ENCODE results near the gene GPR68. TPM values are rescaled to one million over a fixed set of nuclear protein-coding genes. Genes with fewer than 3 reads are reported as not detected.
"Not testable (repeated sequence)": the region's sequence is repeated elsewhere in the genome, so short reads cannot be mapped to it uniquely, and the experiment has no call there.

The GPR68 gene
- total RNA-seq, 3 donors from 2014 or later, result 4.1 to 6.1 (median 6.0) TPM

DNA sequence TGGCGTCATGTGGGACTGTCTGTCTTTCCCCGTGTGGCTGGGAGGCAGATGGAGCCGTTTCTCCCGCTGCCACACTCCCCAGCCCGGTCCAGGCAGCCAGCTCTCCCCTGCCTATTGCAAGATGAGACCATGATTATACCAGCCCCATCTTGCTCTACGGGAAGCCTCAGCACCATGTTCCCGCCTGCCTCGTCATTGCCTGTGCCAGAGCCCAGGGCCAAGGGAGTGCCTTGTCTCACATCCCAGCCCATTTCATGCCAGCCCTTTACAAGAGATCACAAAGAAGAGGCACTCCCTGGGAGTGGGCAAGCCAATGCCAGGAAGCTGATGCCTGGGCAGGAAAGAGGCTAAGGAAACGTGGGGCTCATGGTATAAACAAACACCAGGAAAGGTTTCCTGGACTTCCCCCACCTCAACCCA is 23.9 kb downstream of the GPR68 start:
- Mint-ChIP-seq H3K36me3 (ENCODE audit: insufficient read depth) (peaks cover 36% of the 10 kb centered on the region), H3K4me1 (ENCODE audit: low read depth) (peaks cover 47% of the 10 kb centered on the region), H3K9me3 (peaks cover 10% of the 10 kb centered on the region), H3K4me3 (no peak overlapping the region), H3K27me3 (ENCODE audit: low read depth) (no peaks in the 10 kb centered on the region)
- ATAC-seq (no peak), DNase-seq (no peak)

DNA sequence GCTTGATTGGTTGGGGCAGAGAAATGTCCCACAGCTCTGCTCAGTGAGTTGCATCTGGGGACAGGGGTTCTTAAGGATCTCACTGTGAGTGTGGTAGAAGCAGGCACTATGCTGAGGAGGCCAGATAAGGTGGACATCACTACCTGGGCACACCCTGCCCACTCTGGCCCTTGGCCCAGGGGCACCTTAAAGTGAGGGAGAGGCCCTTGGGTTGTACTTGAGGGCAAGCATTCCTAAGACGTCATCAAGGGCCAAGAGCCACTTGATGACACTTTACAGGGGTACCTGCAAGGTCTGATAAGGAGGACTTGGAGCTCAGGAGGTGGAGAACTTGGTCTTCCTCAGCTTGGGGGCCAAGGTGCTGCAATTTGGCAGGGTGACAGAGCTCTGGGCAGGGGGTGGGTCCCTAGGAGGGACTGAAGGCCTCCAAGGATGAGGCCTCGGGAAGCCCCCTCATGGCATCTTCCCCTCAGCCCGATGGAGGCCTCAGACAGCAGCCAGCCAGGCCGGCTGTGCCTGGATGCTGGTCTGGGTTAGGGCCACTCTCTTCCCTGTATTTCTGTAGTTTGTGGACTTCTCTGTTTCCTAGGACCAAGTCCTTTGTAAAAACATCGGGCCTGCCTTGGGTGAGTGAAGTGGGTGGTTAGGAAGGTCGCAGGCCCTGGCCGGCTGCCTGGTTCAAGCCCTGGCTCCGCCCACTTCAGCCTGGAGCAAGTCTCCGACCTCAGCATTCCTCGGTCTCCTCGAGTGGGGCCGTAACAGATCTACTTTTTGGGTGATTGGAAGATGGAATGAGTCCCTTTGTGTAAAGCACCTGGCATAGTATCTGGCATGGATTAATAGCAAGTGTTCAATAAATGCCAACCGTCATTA is 24.8 kb downstream of the GPR68 start:
- Mint-ChIP-seq H3K4me1 (ENCODE audit: low read depth) (peaks cover 39% of the 10 kb centered on the region), H3K36me3 (ENCODE audit: insufficient read depth) (peaks cover 30% of the 10 kb centered on the region), H3K9me3 (peaks cover 10% of the 10 kb centered on the region), H3K4me3 (no peak overlapping the region), H3K27me3 (ENCODE audit: low read depth) (no peaks in the 10 kb centered on the region)
- DNase-seq (no peak), ATAC-seq (no peak)

DNA sequence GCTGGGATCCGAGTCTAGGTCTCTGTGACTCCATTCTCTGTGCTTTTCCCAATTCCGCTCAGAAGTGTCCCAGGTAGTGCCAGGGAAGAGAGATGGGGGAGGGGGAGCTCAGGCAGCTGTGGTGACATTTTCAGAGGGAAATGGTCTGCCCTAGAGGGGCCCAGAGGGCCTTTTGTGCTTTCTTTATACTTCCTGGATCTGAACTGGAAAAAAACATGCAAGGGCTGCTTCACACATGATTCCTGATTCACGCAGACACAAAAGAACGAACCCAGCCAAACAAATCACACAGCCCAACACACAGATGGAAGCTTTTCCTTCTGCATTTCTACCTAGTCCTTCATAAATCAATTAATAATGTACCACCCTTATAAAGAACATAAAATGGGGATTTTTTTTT is 26.5 kb downstream of the GPR68 start:
- H3K4me3 Mint-ChIP-seq, result no peak overlapping the region
- DNase-seq (no peak), ATAC-seq (no peak)
- H3K4me1 Mint-ChIP-seq (ENCODE audit: low read depth), result peaks cover 26% of the 10 kb centered on the region
- peaks cover 33% of the 10 kb centered on the region for H3K36me3 Mint-ChIP-seq (ENCODE audit: insufficient read depth)
- H3K9me3 Mint-ChIP-seq, result peaks cover 6% of the 10 kb centered on the region
- no peaks in the 10 kb centered on the region for H3K27me3 Mint-ChIP-seq (ENCODE audit: low read depth)

DNA sequence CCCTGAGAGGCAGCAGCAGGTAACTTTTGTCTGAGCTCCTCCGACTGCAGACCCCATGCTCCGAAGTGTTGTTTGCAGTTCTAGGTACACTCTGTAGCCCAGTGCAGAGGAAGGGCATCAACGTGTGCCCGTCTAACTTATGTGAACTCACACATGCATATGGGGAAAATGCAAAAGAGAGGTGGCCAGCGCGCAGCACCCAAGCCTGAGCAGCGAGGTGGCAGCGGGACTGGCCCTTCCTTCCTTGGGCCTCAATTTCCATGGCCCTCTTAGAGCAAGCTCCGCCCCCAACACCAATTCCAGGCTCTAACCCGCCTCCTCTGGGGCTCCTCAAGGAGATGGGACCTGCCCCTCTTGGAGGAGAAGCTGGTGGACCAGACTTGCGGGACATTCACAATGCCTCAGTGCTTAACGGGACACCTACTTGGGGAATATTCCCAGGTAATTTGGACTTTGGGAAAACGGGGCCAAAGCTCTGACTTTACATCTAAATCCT is 27.7 kb downstream of the GPR68 start:
- Mint-ChIP-seq H3K27me3 (ENCODE audit: low read depth) (no peaks in the 10 kb centered on the region), H3K36me3 (ENCODE audit: insufficient read depth) (peaks cover 24% of the 10 kb centered on the region), H3K9me3 (no peaks in the 10 kb centered on the region), H3K4me1 (ENCODE audit: low read depth) (peaks cover 13% of the 10 kb centered on the region), H3K4me3 (no peak overlapping the region)
- ATAC-seq (no peak), DNase-seq (no peak)

DNA sequence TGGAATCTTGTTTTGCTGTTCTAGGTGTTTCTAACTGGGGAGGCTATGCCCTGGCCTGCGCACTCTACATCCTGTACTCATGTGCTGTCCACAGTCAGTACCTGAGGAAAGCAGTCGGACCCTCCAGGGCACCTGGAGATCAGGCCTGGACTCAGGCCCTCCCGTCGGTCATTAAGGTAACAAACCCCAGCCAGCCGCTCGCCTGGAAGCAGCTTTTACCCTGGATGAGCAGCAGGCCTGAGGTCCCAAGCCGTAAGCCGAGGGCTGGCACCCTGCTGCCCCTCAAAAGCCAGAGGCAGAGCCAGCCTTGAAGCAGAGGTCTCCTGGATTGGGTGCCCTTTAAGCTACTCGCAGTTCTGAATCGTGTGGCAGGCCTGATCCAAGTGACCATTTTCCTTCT is 29.1 kb downstream of the GPR68 start:
- Mint-ChIP-seq H3K36me3 (ENCODE audit: insufficient read depth) (peaks cover 19% of the 10 kb centered on the region), H3K4me1 (ENCODE audit: low read depth) (peaks cover 3% of the 10 kb centered on the region), H3K4me3 (no peak overlapping the region), H3K9me3 (no peaks in the 10 kb centered on the region), H3K27me3 (ENCODE audit: low read depth) (no peaks in the 10 kb centered on the region)
- DNase-seq, result no peak
- ATAC-seq, result no peak

DNA sequence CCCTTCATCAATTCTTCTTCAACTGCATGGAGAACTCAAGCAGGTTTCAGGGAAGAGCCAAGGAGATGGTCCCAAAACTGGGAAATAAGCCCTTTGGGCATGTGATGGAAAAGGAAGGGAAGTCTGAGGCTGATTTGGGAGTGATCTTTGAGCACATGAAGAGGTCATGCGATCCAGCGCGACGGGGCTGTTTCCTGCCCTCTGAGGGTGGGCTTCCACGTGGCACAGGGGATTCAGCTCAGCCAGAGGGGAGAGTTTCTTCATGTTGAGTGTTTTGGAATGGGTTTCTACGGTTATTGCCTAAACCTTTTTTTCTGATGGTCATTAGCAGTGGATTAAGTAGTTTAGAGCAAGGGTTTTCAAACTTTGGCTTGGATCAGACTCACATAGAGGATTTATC is 30.2 kb downstream of the GPR68 start:
- no peak for ATAC-seq
- Mint-ChIP-seq H3K9me3 (no peaks in the 10 kb centered on the region), H3K4me3 (no peak overlapping the region), H3K36me3 (ENCODE audit: insufficient read depth) (peaks cover 26% of the 10 kb centered on the region), H3K27me3 (ENCODE audit: low read depth) (no peaks in the 10 kb centered on the region), H3K4me1 (ENCODE audit: low read depth) (no peaks in the 10 kb centered on the region)
- DNase-seq, result no peak

DNA sequence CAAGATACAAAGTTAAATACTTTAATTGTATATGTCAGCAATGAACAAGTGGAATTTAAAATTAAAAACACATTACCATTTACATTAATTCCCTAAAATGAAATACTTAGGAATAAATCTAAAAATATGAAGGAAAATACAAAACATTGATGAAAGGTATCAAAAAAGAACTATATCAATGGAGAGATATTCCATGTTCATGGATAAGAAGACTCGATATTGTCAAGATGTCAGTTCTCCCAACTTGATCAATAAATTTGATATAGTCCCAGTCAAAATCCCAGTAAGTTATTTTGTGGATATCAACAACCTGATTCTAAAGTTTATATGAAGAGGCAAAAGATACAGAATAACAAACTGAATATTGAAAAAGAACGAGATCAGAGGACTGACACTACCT is 33.5 kb downstream of the GPR68 start:
- DNase-seq (no peak), ATAC-seq (no peak)
- Mint-ChIP-seq H3K36me3 (ENCODE audit: insufficient read depth) (peaks cover 36% of the 10 kb centered on the region), H3K27me3 (ENCODE audit: low read depth) (no peaks in the 10 kb centered on the region), H3K4me1 (ENCODE audit: low read depth) (peaks cover 14% of the 10 kb centered on the region), H3K4me3 (no peak overlapping the region), H3K9me3 (no peaks in the 10 kb centered on the region)

DNA sequence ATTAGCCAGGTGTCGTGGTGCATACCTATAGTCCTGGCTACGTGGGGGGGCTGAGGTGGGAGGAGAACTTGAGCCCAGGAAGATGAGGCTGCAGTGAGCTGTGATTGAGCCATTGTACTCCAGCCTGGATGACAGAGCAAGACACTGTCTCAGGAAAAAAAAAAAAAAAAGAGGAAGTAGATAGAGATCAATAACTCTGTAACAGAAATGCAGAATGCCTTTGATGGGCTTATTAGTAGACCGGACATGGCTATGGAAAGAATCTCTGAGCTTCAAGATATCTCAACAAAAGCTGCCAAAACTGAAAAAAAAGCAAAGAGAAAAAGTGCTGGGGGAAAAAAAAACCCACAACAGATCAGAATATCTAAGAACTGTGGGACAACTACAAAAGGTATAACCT is 37.5 kb downstream of the GPR68 start:
- Mint-ChIP-seq H3K9me3 (no peaks in the 10 kb centered on the region), H3K36me3 (ENCODE audit: insufficient read depth) (peaks cover 45% of the 10 kb centered on the region), H3K4me1 (ENCODE audit: low read depth) (peaks cover 32% of the 10 kb centered on the region), H3K27me3 (ENCODE audit: low read depth) (no peaks in the 10 kb centered on the region), H3K4me3 (no peak overlapping the region)
- ATAC-seq (no peak), DNase-seq (no peak)

DNA sequence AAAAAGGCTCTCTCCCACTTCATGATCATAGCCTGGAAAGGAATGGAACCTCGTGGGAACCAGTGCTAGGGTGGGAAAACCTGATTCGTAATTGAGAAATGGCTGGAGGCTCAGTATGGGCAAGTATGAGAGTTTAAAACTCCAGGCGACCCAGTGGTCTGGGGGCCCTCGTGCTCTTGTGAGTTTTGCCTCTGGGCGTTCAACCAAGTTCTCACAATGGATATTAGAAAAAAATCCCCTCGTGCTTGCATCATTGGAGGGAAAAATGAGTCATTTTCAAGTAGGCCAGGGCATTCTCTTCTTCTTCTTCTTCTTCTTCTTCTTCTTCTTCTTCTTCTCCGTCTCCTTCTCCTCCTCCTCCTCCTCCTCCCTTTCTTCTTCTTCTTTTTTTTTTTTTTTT is 39.0 kb downstream of the GPR68 start:
- Mint-ChIP-seq H3K4me1 (ENCODE audit: low read depth) (peaks cover 37% of the 10 kb centered on the region), H3K4me3 (no peak overlapping the region), H3K36me3 (ENCODE audit: insufficient read depth) (peaks cover 49% of the 10 kb centered on the region), H3K9me3 (no peaks in the 10 kb centered on the region), H3K27me3 (ENCODE audit: low read depth) (no peaks in the 10 kb centered on the region)
- DNase-seq (no peak), ATAC-seq (no peak)

DNA sequence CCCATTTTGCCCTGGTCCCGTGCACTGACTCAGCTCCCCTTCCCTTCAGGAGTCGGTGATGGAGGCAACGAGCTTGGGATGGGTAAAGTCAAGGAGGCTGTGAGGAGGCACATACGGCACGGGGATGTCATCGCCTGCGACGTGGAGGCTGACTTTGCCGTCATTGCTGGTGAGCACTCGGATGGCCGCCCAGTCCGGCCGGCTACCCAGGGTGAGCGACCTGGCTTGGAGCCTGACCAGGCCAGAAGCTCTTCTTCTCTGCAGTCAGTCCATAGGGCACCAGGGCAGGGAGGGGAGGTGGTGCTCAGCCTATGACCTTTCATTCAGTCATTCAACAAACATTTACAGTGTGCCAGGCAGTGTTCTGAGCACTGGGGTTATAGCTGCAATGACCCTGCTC is 39.8 kb downstream of the GPR68 start:
- Mint-ChIP-seq H3K4me1 (ENCODE audit: low read depth) (peaks cover 37% of the 10 kb centered on the region), H3K4me3 (no peak overlapping the region)

DNA sequence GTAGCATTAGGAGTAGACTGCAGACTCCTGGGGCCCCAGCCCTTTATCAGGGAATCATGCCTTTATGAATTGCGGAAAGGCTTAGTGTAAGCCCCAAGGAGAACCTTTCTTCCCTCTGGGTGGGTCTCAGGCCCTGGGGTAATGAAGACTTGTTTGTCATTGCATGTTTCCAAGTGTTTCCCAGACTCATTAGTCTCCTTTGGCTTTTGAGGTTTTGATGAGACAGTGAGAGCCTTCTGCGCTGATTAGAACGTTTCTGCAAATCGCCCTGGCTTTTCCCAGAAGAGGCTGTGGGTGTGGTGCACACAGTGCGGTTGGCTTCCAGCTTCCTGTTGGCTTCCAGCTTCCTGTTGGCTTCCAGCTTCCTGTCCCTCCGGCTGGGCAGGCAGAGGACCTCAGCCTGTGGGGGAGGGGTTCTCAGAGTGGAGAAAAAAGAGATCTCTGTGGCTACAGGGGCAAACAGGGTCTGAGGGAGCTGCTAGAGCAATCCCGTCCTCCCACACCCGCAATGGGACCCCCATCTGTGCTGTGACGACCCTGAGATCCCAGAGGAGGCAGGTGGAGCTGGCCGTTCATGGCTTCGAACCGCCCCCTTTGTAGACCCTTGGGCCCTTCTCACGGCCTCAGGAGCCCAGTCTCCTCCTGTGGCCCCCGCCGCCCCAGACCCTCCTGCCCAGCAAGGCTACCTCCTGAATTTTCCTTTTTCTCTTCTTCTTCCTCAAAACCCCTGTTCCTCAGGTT is 42.1 kb downstream of the GPR68 start:
- Mint-ChIP-seq H3K36me3 (ENCODE audit: insufficient read depth) (peaks cover 48% of the 10 kb centered on the region), H3K27me3 (ENCODE audit: low read depth) (no peaks in the 10 kb centered on the region), H3K4me1 (ENCODE audit: low read depth) (peaks cover 36% of the 10 kb centered on the region), H3K4me3 (no peak overlapping the region), H3K9me3 (no peaks in the 10 kb centered on the region)
- no peak for DNase-seq
- ATAC-seq, result no peak

More for the DNA sequence above, 39.8 kb downstream of the GPR68 start:
- no peak for DNase-seq
- ATAC-seq, result no peak
- Mint-ChIP-seq H3K9me3 (no peaks in the 10 kb centered on the region), H3K36me3 (ENCODE audit: insufficient read depth) (peaks cover 48% of the 10 kb centered on the region), H3K27me3 (ENCODE audit: low read depth) (no peaks in the 10 kb centered on the region)

DNA sequence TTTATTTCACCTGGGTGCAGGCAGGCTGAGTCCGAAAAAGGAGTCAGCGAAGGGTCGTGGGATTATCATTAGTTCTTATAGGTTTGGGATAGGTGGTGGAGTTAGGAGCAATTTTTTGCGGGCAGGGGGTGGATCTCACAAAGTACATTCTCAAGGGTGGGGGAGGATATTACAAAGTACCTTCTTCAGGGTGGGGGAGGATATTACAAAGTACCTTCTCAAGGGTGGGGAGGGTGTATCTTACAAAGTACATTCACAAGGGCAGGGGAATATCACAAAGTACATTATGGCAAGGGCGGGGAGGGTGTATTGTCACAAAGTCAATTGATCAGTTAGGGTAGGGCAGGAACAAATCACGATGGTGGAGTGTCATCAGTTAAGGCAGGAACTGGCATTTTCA is 43.7 kb downstream of the GPR68 start:
- H3K4me3 Mint-ChIP-seq; H3K27me3 Mint-ChIP-seq (ENCODE audit: low read depth); DNase-seq; H3K9me3 Mint-ChIP-seq; ATAC-seq: not testable (repeated sequence)
- H3K36me3 Mint-ChIP-seq (ENCODE audit: insufficient read depth), result peaks cover 46% of the 10 kb centered on the region
- H3K4me1 Mint-ChIP-seq (ENCODE audit: low read depth), result peaks cover 21% of the 10 kb centered on the region

DNA sequence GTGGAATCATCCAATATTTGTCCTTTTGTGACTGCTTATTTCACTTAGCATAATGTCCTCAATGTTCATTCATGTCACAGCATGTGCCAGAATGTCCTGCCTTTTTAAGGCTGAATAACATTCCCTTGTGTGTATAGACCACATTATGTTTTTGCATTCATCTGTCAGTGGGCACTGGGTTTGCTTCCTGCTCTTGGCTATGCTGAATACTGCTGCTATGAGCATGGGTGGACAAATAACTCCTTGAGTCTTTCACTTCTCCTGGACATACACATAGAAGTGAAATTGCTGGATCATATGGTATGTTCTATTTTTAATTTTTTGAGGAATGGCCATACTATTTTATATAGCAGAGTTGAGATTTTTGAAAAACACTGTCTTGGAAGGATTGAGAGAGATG is 46.9 kb downstream of the GPR68 start:
- H3K4me1 Mint-ChIP-seq (ENCODE audit: low read depth), result peaks cover 29% of the 10 kb centered on the region
- no peaks in the 10 kb centered on the region for H3K27me3 Mint-ChIP-seq (ENCODE audit: low read depth)
- no peak overlapping the region for H3K4me3 Mint-ChIP-seq
- DNase-seq (no peak), ATAC-seq (no peak)
- H3K36me3 Mint-ChIP-seq (ENCODE audit: insufficient read depth), result peaks cover 38% of the 10 kb centered on the region
- no peaks in the 10 kb centered on the region for H3K9me3 Mint-ChIP-seq

DNA sequence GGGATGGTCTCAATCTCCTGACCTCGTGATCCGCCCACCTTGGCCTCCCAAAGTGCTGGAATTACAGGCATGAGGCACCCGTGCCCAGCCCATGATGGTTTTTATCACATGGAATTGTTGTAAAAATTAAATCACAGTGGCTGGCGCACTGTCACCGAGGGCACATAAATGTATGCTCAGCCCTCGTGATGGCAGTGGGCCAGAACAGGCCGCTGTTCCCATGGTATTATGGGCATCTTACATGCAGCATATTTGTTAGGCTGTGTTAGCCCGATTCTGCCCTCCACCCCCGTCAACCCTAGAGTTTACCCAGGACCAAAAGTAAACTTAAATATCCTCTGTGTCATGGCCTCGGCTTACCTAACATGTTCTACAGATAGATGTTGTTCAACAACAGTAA is 48.6 kb downstream of the GPR68 start:
- H3K9me3 Mint-ChIP-seq, result no peaks in the 10 kb centered on the region
- DNase-seq (no peak), ATAC-seq (no peak)
- peaks cover 21% of the 10 kb centered on the region for H3K4me1 Mint-ChIP-seq (ENCODE audit: low read depth)
- H3K4me3 Mint-ChIP-seq, result no peak overlapping the region
- H3K36me3 Mint-ChIP-seq (ENCODE audit: insufficient read depth), result peaks cover 46% of the 10 kb centered on the region
- H3K27me3 Mint-ChIP-seq (ENCODE audit: low read depth), result no peaks in the 10 kb centered on the region

DNA sequence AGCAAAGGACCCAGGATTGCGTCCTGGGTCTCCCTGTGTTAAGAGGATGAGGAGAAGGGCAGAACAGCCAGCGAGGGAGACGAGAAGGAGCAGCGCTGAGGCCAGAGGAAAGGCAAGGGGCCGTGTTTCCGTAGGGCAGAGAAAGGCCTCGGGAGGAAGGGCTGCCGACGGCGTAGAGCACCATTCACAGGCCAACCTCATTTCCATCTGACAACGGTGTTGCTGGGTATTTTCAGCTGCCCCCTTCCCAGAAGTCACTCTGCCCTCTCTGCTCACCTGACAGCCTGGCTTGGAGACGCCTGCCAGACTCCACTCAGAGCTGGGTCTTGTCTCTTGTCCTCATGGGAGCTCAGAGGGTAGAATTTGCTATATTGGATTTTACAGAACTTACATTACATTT is 51.4 kb downstream of the GPR68 start:
- Mint-ChIP-seq H3K36me3 (ENCODE audit: insufficient read depth) (peaks cover 48% of the 10 kb centered on the region), H3K27me3 (ENCODE audit: low read depth) (no peaks in the 10 kb centered on the region), H3K4me3 (no peak overlapping the region), H3K4me1 (ENCODE audit: low read depth) (peaks cover 18% of the 10 kb centered on the region), H3K9me3 (no peaks in the 10 kb centered on the region)
- no peak for ATAC-seq
- DNase-seq, result no peak
